ENCODE data around the gene PSMA3.

Gene PSMA3

DNA sequence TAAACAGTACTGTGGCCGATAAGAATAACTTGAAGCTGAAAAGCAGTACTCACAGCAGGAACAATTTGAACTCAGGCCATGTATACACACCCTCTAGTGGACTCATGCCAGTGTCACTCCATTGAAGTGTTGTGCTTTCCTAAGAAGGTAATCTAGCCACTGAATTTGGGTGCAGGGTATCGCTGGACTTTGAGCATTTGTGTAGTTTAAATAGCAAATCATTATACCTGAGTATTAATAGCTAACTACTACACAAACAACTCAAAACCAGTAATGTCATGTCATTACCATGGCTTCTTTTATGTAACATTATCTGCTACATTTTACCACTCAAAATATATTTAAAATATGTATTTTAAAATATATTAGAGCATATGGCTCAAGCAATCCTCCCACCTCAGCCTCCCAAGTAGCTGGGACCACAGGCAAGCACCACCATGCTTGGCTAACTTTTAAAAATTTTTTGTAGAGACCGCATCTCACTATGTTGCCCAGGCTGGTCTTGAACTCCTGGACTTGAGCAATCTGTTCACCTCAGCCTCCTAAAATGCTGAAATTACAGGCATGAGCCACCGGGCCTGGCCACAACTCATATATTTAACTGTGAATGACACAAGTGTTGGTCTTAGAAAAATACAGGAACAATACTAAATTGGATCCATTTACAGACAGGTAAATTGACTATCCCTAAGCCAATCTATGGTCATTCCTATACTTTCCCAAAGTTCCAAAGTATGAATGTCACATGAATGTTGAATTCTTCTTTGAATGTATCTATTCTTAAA, 28.1 kb downstream of the PSMA3 start:
- peak; percentile 31 for DNase-seq

DNA sequence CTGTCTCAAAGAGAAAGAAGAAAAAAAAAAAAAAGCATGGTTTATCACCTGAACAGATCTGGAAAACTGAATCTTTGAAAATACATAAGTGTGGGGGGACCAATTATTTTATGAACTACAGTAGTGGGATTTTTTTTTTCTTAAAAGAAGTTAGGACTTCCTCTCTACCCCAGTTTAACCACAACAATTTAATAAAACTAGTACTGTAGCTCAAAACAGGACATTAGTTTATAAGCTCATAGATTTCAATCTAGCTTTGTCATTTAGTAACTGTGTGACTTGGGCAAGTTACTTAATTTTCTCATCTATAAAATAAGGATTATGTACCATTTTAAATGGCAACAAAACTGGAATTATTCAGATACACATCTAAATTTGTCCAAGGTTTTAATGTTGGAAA, 30.2 kb downstream of the PSMA3 start:
- DNase-seq, result no peak

DNA sequence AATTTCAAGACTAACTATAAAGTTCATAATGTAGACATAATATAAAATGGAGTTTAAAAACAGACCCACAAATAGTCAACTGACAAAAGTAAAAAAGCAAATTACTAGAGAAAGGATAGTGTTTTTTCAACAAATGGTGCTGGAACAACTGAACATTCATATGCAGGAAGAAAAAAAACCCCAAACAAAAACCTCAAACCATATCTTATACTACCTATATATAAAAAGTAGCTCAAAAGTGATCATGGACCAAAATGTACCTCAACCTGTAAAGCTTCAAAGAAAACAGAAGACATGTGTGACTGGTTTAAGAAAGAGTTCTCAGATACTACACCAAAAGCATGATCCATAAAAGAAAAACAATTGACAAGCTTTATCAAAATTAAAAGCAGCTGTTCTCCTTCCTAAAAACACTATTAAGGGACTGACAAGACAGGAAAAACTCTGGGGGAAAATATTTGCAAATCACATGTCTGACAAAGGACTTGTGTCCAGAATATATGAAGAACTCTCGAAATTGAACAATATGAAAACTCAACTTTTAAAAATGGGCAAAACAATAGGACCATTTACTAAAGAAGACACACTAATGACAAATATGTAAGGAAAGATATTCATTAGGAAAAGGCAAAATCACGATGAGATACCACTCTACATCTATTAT, 31.0 kb downstream of the PSMA3 start:
- DNase-seq, result no peak

DNA sequence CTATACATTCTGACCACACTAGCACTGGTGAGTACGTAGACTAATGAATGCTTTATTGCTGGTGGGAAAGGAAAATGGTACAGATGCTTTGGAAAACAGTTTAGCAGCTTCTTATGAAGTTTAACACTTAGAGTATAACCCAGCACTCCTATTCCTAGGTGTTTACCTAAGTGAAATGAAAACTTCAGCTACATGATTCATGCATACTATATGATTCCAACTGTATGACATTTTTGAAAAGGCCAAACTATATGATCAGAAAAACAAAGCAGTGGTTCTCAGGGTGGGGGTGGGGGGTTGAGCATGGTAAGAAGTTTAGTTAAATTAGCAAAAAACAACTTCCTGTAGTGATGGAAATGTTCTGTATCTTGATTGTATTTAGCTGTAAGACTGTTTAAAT, 31.6 kb downstream of the PSMA3 start:
- no peak for DNase-seq

DNA sequence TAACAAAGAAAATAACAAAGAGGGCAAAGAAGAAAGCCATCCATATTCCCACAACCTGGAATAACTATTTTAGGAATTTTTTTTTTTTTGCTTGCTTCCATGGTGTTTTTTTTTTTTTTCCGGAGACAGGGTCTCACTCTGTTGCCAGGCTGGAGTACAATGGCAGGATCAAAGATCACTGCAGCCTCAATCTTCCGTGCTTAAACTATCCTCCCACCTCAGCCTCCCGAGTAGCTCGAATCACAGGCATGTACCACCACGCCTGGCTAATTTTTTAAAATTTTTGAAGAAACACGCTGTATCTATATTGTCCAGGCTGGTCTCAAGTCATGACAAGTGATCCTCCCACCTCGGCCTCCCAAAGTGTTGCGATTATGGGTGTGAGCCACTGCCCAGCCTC, 33.5 kb downstream of the PSMA3 start:
- DNase-seq, result no peak

DNA sequence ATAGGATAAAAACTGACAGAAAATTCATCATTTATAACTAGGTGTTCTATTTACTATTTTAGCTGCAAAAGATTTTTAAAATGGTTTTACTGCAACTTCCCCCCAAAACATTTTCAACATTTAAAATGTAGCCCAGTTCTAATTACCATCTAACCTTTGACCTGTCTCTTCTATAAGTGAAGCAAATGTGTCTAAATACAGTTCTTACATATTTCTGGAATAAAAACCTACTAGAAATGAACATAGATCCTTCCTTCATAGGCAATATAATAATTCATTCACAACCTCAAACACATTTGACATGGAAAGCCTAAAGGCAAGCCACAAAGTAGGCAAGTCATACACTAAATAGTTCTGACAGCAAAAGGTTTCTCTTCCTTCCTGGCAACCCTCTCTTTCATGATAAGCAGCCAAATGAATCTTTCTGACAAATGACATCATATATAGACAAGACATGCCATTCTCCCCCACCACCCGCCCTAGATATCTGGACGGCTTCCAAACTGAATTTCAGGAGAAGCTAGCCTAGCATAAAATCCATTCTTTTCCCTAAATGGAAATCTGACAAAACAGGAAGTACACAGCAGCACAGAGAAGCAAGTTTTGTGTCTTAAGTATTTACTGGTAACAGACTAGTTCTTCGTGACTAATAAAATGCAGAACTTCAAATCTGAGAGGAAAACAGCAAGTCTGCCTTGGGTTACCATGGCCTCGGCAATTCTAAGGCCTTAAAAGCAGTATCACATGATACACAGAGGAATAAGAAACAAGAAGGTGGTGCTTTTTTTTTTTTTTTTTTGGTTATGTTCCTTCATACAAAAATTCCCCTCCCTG, 36.5 kb downstream of the PSMA3 start:
- peak; percentile 10 for DNase-seq

DNA sequence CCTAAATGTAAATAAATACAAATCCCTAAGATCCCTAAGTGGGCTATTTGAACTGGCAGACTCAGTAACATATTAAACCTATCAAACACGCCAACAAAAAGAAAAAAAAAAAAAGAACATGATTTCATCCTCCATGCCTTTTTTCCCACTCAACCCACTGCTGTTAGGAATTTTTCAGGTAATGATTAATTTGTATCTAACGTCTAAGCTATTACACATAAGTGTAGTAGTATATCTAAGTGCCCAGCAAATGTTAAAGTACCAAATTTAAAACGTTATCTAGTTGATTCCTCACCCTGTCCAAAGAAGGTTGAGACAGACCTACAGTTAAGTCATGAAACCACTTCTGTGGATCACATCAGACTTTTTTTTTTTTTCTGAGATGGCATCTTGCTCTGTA, 37.3 kb downstream of the PSMA3 start:
- no peak for DNase-seq

DNA sequence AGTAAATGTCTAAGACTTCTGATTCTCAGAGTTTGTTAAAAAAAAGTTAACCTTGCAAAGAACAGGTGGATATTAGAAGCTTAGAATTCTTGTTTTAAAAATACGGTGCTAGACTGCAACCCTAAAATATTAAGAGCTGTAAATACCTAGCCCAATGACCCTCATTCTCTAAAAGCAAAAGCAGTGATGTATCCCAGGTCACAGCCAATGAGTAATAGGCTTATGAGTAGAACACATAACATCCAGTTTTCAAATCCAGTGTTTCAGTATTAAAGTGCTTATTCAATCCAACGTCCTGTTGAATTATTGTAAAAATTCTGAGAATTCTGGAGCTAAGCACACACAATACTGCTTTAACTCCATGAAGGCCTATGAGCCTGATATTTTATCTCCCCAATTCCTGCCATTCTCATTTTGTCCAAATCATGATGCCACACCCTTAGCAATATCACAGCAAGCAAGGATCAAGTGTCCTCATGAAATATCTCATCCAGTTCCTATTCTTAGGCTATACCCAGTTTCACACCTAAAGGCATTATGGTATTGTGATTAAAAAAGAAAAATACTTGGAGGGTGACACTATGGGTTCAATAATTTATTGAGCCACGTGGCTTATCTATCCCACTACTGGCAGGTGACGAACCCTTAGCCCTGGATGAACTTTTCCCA, 38.4 kb downstream of the PSMA3 start:
- no peak for DNase-seq

DNA sequence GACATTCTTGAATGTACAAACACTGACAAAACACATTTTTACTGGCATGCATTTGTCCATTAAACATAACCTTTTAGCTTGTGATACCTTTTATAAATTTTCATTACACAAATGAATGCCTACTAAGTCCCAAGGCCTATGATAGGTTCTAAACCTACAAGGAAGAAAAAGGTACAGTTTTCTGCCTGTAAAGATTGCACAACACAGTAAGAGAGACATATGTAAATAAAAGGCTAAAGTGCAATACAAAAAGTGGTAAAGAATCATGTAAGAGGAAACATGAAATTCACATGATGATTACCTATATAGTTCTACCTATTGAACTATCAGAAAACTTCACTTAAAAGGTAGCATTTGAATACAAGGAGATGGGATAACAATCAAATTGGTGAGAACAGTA, 39.1 kb downstream of the PSMA3 start:
- DNase-seq, result no peak

DNA sequence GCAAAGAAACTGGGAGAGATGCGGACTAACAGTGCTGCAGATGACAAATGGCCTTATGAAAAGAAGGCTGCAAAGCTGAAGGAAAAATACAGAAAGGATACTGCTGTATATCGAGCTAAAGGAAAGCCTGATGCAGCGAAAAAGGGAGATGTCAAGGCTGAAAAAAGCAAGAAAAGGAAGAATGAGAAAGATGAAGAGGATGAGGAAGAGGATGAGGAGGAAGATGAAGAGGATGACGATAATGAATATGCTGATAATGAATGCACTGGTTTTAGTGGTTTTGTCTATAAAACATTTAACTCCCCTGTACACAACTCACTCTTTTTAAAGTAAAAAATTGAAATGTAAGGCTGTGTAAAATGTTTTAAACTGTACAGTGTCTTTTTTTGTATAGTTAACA, 40.5 kb downstream of the PSMA3 start:
- DNase-seq, result no peak

DNA sequence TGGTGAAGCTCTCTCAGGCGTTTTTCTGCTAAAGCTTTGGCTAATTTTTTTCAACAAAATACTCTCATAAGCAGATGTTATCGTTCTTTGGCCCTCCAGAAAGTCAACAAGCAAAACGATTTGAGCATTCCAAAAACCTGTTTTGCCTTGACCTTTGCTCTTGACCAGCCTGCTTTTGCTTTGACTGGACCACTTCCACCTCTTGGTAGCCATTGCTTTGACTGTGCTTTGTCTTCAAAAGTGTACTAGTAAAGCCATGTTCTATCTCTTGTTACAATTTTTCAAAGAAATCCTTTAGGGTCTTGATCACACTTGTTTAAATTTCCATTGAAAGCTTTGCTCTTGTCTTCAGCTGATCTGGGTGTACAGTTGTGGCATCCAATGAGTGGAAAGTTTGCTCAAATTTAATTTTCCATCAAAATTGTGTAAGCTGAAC, 43.0 kb downstream of the PSMA3 start:
- no peak for DNase-seq

DNA sequence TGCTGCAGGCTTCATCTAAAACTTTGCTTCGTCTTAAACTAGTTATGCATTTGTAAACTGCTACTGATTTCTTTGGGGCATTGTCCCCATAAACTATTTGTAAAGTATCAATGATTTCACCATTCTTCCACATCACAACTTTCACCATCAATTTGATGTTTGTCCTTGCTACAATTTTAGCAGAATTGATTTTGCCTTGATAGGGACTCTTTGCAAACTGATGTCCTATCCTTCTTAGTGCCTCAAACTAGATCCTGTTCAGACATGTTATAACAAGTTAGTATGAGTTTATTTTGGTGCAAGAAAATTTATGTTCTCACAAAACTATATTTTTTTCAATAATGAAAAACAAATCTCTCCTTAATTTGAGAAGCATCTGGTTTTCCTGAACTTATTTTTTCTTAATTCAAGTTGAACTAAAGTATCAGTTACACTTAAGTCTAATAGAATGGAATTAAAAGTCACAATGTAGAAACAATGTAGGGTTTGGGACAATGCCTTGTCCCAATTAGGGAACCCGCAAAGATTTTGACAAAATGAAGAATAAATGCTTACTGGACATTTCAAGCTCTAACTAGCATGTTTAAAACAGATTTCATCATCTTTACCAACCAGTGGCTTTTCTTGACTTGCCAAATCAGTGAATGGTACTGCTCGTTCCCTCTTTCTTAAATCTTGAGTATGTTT, 43.6 kb downstream of the PSMA3 start:
- DNase-seq, result no peak

DNA sequence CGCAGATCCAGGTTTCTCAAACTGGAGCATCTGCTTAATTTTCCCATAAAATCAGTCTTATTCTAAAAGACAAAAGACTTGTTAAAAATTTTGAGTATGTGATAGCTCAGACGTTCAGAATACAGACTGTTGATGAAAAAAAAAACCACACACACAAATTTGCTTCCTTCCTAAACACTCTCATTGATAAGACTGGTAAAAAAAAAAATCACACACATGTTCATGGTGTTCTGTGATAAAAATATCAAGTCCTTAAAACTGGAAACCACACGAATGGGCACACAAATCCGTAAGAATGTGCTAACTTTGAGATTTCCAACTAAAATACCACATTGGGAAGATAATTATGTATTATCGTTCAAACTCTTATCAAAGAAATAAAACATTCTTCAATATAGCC, 47.0 kb downstream of the PSMA3 start:
- DNase-seq, result no peak

DNA sequence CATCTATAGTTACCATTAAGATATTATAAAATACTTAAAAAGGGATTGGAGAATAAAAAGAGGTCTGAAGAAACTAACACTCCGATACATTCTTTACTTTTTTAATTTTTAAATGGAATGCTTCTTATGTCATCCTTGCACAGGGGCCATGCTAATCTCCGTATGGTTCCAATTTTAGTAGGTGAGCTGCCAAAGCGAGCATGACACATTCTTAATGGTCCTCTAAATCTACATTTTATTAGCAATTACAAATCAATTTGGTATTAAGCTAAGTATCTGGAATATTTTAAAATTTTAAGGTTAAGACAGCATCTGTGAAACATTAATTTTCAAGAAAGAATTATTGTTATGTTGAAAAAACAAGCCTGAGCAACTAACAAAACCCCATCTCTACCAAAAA, 47.5 kb downstream of the PSMA3 start:
- DNase-seq, result no peak

DNA sequence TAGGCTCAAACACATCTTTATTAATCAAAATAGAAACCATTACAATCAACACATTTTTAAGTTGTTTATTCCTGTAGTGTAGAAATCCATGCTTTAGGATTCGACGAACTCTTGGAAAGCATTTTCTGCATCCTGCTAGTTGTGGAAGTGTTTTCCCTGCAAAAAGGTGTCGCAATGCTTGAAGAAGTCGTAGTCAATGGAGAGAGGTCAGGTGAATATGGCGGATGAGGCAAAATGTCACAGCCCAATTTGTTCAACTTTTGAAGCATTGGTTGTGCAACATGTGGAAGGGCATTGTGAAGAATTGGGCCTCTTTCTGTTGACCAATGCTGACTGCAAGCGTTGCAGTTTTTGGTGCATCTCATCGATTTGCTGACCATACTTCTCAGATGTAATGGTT, 49.6 kb downstream of the PSMA3 start:
- no peak for DNase-seq

DNA sequence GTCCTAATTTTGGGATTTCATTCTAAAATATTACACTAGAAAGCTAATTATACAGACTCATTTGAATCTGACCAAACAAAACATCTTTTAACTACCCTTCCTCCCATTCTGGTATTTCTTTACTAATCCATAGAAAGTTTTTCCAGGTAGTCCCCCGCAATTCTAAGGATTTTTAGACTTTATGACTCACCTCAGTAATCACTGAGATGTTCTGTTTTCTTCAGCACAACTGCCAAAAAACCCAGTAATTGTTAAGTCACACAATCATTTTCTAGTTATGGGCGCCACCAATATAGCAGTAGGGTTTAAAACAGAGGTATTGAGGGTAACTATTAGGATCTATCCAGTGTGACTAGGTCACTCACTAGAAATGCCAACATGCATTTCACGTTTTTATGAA, 52.1 kb downstream of the PSMA3 start:
- peak; percentile 11 for DNase-seq

DNA sequence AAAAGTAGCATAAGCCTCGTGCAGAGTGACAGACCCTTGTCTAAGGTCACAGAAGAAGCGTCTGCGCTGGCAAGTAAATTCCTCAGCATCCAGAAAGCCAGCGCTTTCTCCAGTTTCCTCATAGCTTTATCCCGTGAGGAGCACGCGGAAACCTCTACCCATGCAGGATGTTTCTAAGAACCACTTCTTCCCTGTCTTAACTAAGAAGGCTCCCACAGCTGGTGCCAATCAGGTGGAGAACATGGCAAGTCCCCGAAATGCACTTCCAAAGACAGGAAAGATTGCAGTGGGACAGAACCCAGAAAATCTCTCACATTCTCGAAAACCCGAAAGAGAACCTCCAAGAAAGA, 52.7 kb downstream of the PSMA3 start:
- peak; percentile 73 for DNase-seq

DNA sequence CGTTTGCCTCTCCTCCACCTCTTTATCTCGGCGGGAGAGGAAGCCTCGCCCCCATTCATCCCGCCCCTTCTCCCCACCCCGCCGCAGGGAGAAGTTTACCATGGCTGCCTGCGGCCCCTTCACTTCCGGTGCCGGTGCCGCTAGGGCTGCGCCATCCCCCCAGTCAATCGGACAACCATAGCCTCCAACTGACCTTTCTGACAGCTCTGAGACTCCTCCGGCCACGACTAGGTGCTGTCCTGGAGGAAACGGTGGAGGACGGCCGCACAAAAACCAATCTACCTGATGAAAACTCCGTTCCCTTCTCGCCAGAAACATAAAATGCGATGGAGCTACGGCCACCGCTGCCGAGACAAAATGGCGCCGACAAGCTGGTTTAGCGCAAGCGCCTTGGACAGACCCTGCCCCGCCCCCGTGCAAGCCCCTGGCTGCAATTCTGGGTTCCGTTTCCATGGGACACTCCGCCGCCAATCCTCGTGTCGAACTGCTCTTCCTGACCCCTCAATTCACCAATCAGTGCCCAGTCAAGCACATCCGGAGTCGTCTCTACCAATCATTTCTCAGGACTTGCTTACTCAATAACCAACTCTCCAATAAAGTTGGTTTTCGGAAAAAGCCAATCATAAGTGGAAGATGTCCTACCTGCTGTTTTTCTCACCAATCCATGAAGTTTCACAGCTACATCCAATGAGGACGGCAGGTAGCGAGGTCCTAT, 53.3 kb downstream of the PSMA3 start:
- DNase-seq, result peak; percentile 100

DNA sequence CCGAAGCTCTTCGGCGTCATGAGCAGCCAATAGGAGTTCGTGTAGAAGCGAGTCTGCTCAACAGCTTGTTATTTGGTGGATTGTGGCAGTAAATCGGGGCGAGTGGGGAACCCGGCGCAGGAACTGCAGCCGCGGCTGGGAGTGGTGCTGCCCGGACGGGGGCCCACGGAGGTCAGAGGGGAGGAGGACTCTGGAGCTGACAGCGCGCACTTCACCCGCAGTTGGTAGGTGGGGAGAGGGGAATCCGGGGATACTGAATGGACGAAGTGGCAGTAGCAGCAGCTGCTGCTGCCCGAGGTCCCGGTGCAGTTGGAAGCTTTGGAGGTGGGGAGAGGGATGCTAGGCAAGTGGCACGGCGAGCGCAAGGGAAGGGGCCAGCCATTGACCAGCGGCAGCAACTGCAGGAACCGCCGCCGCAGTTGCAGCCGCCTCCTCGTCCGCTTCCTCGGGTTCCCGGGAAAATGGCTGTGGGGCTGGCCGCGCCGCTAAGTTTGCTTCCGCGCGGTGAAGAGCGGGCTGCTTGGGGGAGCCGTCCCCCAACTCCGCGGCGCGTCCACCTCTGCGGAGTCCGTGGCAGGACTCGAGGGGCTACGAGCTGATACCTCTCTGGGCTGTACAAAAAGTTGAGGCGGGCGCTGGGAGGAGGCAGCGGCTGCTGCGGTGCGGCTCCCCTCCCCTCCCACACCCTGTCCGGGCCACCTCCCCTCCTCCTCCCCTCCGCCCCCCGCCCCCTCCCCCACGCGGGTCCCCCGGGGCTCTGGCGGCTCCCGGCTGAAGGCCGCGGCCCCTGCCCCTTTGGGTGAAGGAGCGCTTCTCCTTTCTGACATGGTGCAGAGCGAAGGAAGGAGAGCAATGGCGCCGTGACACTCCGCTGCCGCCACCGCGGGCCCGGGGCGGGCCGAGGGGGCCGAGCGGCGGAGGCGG, 54.1 kb downstream of the PSMA3 start, which contains the start of gene ARID4A:
Gene ARID4A (plus strand): TSS at position 79 of the 924 bp plus-strand sequence. CDS start 1,300 bp downstream, outside the sequence.
- peak; percentile 65 for DNase-seq

All from NCI-H69 (cell line).